MM.1S (cell line): ENCODE data around the gene SNRPA.

Experiments
- DNase-seq: peaks from one replicate; pipeline ENCODE4 v3.0.0-alpha.2; 2015
- H2AFZ ChIP-seq: fragments of 300-600 bp; sonication (generic); 2 replicates; pipeline ENCODE4 v1.6.0; 2016; ENCODE audit warnings: antibody characterized with exemption, low read length
- H3F3A ChIP-seq: fragments of 300-600 bp; sonication (generic); 2 replicates; pipeline ENCODE4 v1.6.1; 2016; ENCODE audit warnings: mild to moderate bottlenecking, antibody characterized with exemption, low read length, moderate library complexity, mixed read lengths; ENCODE audit not compliant: insufficient read depth
- H3K27ac ChIP-seq: fragments of 300-600 bp; sonication (generic); 2 replicates; pipeline ENCODE4 v1.5.1; 2016; ENCODE audit warnings: mild to moderate bottlenecking, low read length
- H3K27me3 ChIP-seq: fragments of 300-600 bp; sonication (generic); replicated peaks from 2 replicates; pipeline ENCODE4 v1.6.0; 2016; ENCODE audit warnings: low read length; ENCODE audit not compliant: insufficient read depth
- H3K36me3 ChIP-seq: fragments of 300-600 bp; sonication (generic); replicated peaks from 2 replicates; pipeline ENCODE4 v1.6.1; 2016; ENCODE audit warnings: mild to moderate bottlenecking, low read length, mixed read lengths; ENCODE audit not compliant: insufficient read depth
- H3K4me1 ChIP-seq: fragments of 300-600 bp; sonication (generic); 2 replicates; pipeline ENCODE4 v1.6.1; 2016; ENCODE audit warnings: low read length, mixed read lengths
- H3K4me2 ChIP-seq: fragments of 300-600 bp; sonication (generic); 2 replicates; pipeline ENCODE4 v1.6.0; 2016; ENCODE audit warnings: low read depth, low read length
- H3K4me3 ChIP-seq: fragments of 300-600 bp; sonication (generic); 2 replicates; pipeline ENCODE4 v1.5.1; 2016; ENCODE audit warnings: low read length, mixed read lengths
- H3K79me2 ChIP-seq: fragments of 300-600 bp; sonication (generic); 2 replicates; pipeline ENCODE4 v1.6.1; 2016; ENCODE audit warnings: mixed run types, low read length, mixed read lengths
- H3K9ac ChIP-seq: fragments of 300-600 bp; sonication (generic); 2 replicates; pipeline ENCODE4 v1.6.1; 2016; ENCODE audit warnings: low read length, mixed read lengths
- H3K9me2 ChIP-seq: fragments of 300-600 bp; sonication (generic); replicated peaks from 2 replicates; pipeline ENCODE4 v1.6.1; 2016; ENCODE audit warnings: mild to moderate bottlenecking, low read length, mixed read lengths; ENCODE audit not compliant: insufficient read depth
- H3K9me3 ChIP-seq: fragments of 300-600 bp; sonication (generic); replicated peaks from 2 replicates; pipeline ENCODE4 v1.6.1; 2016; ENCODE audit warnings: mild to moderate bottlenecking, low read length, mixed read lengths; ENCODE audit not compliant: insufficient read depth
- H4K20me1 ChIP-seq: fragments of 300-600 bp; sonication (generic); 2 replicates; pipeline ENCODE4 v1.6.1; 2016; ENCODE audit warnings: mild to moderate bottlenecking, low read length, moderate library complexity, mixed read lengths; ENCODE audit not compliant: insufficient read depth
- CTCF ChIP-seq: fragments of 300-600 bp; sonication (generic); IDR thresholded peaks from 2 replicates; pipeline ENCODE4 v1.5.1; 2016; ENCODE audit warnings: antibody characterized with exemption, low read length, mixed read lengths
- EZH2 ChIP-seq: fragments of 300-600 bp; sonication (generic); optimal IDR thresholded peaks from 2 replicates; pipeline ENCODE3; 2017; ENCODE audit warnings: low read depth, mild to moderate bottlenecking, antibody characterized with exemption, low read length, mixed read lengths
- EZH2phosphoT487 ChIP-seq: fragments of 300-600 bp; sonication (generic); IDR thresholded peaks from 2 replicates; pipeline ENCODE4 v1.6.1; 2018; ENCODE audit warnings: antibody characterized with exemption, low read length

Gene SNRPA

GRCh38 chr19:40777937-40778705 lies 27.1 kb downstream of the SNRPA start, which contains the start of gene RAB4B:
RAB4B (plus strand) TSS chr19:40778247; CDS start chr19:40778376, 129 bp downstream.
- Histone ChIP-seq H3K4me3 (peak within 1 kb of the TSS; percentile 80), H4K20me1 (peaks cover 7% of the 10 kb centered on the region), H3K27me3 (peaks cover 30% of the 10 kb centered on the region), H3K36me3 (no peaks in the 10 kb centered on the region), H3K9ac (peak within 1 kb of the TSS; percentile 67), H3F3A (peaks cover 14% of the 10 kb centered on the region), H3K9me2 (no peaks in the 10 kb centered on the region), H3K4me1 (peaks cover 12% of the 10 kb centered on the region), H3K79me2 (no peaks in the 10 kb centered on the region), H3K27ac (peak within 1 kb of the TSS; percentile 92), H3K9me3 (no peaks in the 10 kb centered on the region), H2AFZ (peak within 1 kb of the TSS; percentile 52), H3K4me2 (peak within 1 kb of the TSS; percentile 83)
- peak; percentile 99 for DNase-seq
- TF ChIP-seq CTCF (no peak), EZH2 (no peak), EZH2phosphoT487 (no peak)

DNA sequence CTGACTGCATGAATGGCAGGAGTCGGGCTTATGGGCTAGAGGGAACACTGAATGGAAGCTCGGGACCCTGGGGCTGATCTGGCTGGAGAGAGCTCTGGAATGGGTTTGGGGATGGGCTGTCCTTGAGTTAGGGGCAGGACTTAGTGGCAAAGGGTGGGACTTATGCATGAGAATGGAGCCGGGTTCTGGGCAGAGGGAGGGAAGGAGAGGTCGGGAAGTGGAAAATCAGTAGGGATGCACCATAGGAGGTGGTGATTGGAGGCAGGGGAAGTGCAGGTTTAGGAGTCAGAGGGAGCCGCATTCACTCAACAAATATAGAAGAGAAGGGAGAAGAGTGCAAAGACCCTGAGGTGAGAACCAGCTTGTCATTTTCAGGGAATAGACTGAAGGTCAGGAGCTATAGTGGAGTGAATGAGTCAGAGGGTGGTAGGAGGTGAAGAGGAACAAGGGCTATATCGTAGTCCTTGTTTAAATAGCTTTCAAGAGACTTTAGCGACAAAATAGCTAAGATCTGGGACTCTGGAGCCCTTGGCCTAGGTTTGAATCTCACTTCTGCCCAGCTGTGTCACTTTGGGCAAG lies 27.8 kb downstream of the SNRPA start:
- peaks cover 30% of the 10 kb centered on the region for H3K27me3 ChIP-seq
- H3K4me2 ChIP-seq: peak overlapping the region; percentile 83
- no peak for DNase-seq
- H3K79me2 ChIP-seq: no peaks in the 10 kb centered on the region
- H3K4me3 ChIP-seq: peak overlapping the region; percentile 80
- peak overlapping the region; percentile 47 for H2AFZ ChIP-seq
- H3K36me3 ChIP-seq: no peaks in the 10 kb centered on the region
- peak overlapping the region; percentile 92; the same call in 1 of the 2 replicates for H3K27ac ChIP-seq
- no peak for TF ChIP-seq EZH2
- TF ChIP-seq CTCF: no peak
- TF ChIP-seq EZH2phosphoT487: no peak
- peaks cover 7% of the 10 kb centered on the region for H4K20me1 ChIP-seq
- peaks cover 12% of the 10 kb centered on the region for H3K4me1 ChIP-seq
- peaks cover 14% of the 10 kb centered on the region for H3F3A ChIP-seq
- H3K9me3 ChIP-seq: no peaks in the 10 kb centered on the region
- H3K9ac ChIP-seq: peak overlapping the region; percentile 66; the same call in 1 of the 2 replicates
- H3K9me2 ChIP-seq: no peaks in the 10 kb centered on the region

DNA sequence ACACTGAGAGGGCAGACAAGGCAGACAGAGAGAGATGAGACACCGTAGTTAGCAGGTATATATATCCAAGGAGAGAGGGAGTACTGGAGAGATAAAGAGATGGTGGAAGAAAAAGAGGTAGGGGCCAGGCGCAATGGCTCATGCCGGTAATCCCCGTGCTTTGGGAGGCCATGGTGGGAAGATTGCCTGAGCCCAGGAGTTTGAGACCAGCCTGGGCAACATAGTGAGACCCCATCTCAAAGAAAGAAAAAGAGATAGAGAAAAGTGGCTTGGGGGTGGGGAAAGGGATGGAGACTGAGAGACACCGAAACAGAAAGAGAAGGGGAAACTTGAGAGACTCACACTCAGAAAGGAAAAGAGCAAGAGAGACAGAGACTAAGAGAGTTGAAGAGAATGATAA lies 29.6 kb downstream of the SNRPA start:
- H3K9me2 ChIP-seq: no peaks in the 10 kb centered on the region
- H3F3A ChIP-seq: peaks cover 14% of the 10 kb centered on the region
- H4K20me1 ChIP-seq: peaks cover 7% of the 10 kb centered on the region
- no peaks in the 10 kb centered on the region for H3K9me3 ChIP-seq
- no peak overlapping the region for H3K9ac ChIP-seq
- peaks cover 12% of the 10 kb centered on the region for H3K27me3 ChIP-seq
- H3K4me1 ChIP-seq: peaks cover 12% of the 10 kb centered on the region
- TF ChIP-seq CTCF (no peak), EZH2phosphoT487 (no peak), EZH2 (no peak)
- no peak for DNase-seq
- no peak overlapping the region for H3K4me2 ChIP-seq
- H2AFZ ChIP-seq: no peak overlapping the region
- no peaks in the 10 kb centered on the region for H3K79me2 ChIP-seq
- no peak overlapping the region for H3K27ac ChIP-seq
- H3K36me3 ChIP-seq: no peaks in the 10 kb centered on the region
- H3K4me3 ChIP-seq: no peak overlapping the region
